Measurements from ENCODE around the gene SNX9. TPM values are rescaled to one million over a fixed set of nuclear protein-coding genes. Genes with fewer than 3 reads are reported as not detected.

Gene SNX9
- total and polyA plus RNA-seq, 10 of the 15 experiments (the other 5 are each of a cell fraction or from before 2014, with no cell fraction given) = 0.03 to 2.0 (median 0.37) TPM

GRCh38 chr6:157813750-157814455, 9.1 kb upstream of the SNX9 start:
- no peaks in the 10 kb centered on the region for H3K36me3 ChIP-seq (ENCODE audit: control insufficient read depth in 2 of 2, insufficient read depth in 2 of 2, low read length in 1 of 2)
- no peak overlapping the region for H3K4me2 ChIP-seq (ENCODE audit: control insufficient read depth, insufficient read depth)
- FAIRE-seq (no peak), ATAC-seq (no peak), DNase-seq (ENCODE audit: low read depth, low spot score) (no peak)
- RAD21 ChIA-PET (ENCODE audit: unreplicated experiment) = no interaction called here
- H3K4me3 ChIP-seq = no peak overlapping the region
- CTCF ChIA-PET = no interaction called here
- SMC1A ChIA-PET (ENCODE audit: uncharacterized antibody, unreplicated experiment) = no interaction called here
- no peaks in the 10 kb centered on the region; the same call in 2 of the 3 replicates for H3K9me3 ChIP-seq (replicated peaks; ENCODE audit: control insufficient read depth, insufficient read depth, low read length)
- H3K79me2 ChIP-seq (ENCODE audit: control insufficient read depth, insufficient read depth, low read length) = no peaks in the 10 kb centered on the region
- no peak overlapping the region for H3K27ac ChIP-seq (ENCODE audit: control insufficient read depth, insufficient read depth)
- intact Hi-C loops (cut with micrococcal nuclease; ENCODE audit: unreplicated experiment) = no loop called here
- no peaks in the 10 kb centered on the region for H4K20me1 ChIP-seq (ENCODE audit: control insufficient read depth, insufficient read depth)
- no peak overlapping the region for H2AFZ ChIP-seq (ENCODE audit: control insufficient read depth, low read depth, low read length)
- peaks cover 0 to 5% of the 10 kb centered on the region in 2 experiments; a peak in 2 of 4 replicates for H3K27me3 ChIP-seq (replicated peaks in 1 of 2; ENCODE audit: control insufficient read depth in 2 of 2, insufficient read depth in 2 of 2, low read length in 1 of 2)
- POLR2A ChIA-PET = no interaction called here
- in situ Hi-C loops (cut with MboI) = no loop called here
- WGBS (ENCODE audit: insufficient coverage, insufficient replicate concordance, low lambda C conversion rate, missing lambda C conversion rate) = 63% methylated on average over 5 of the region's 5 CpGs
- no TSS peak for BruUV-seq (replicated peaks)
- H3K4me1 ChIP-seq (ENCODE audit: control insufficient read depth, insufficient read depth, low read length) = peaks cover 7% of the 10 kb centered on the region
- H3K9ac ChIP-seq (ENCODE audit: control insufficient read depth, insufficient read depth, low read length) = no peak overlapping the region
- TF ChIP-seq NFYB (IDR thresholded peaks at IDR 0.05; ENCODE audit: insufficient read depth, low read depth, low read length) = no peak
- no peak for TF ChIP-seq RB1 (IDR thresholded peaks at IDR 0.05; ENCODE audit: borderline replicate concordance)
- TF ChIP-seq MEF2A (IDR thresholded peaks at IDR 0.05; ENCODE audit: insufficient read depth, low read depth, low read length) = no peak
- TF ChIP-seq HDAC2 (IDR thresholded peaks at IDR 0.05) = no peak
- no peak for TF ChIP-seq PBX3 (IDR thresholded peaks at IDR 0.05; ENCODE audit: insufficient replicate concordance, low read depth, low read length)
- TF ChIP-seq BCLAF1 (IDR thresholded peaks at IDR 0.05) = no peak
- no peak for TF ChIP-seq EGR1 (IDR thresholded peaks at IDR 0.05; ENCODE audit: borderline replicate concordance in 1 of 2, low read depth in 2 of 2, low read length in 2 of 2)
- no peak for TF ChIP-seq SMAD5 (IDR thresholded peaks at IDR 0.05; ENCODE audit: low read depth)
- no peak for TF ChIP-seq HDGF (IDR thresholded peaks at IDR 0.05)
- no peak for TF ChIP-seq STAT3 (IDR thresholded peaks at IDR 0.05; ENCODE audit: low read depth, low read length)
- TF ChIP-seq PKNOX1 (IDR thresholded peaks at IDR 0.05) = no peak
- no peak for TF ChIP-seq BCL3 (IDR thresholded peaks at IDR 0.05; ENCODE audit: borderline replicate concordance, insufficient read depth, low read depth, low read length, poor library complexity, severe bottlenecking)
- no peak for TF ChIP-seq NKRF (conservative IDR thresholded peaks at IDR 0.05)
- TF ChIP-seq SRF (IDR thresholded peaks at IDR 0.05; ENCODE audit: low read depth in 2 of 2, low read length in 2 of 2) = no peak
- no peak for TF ChIP-seq TCF12 (IDR thresholded peaks at IDR 0.05; ENCODE audit: low read depth, low read length)
